Activated T-helper 1 cell treated with anti-CD3 and anti-CD28 coated beads, Interleukin-12 subunit alpha, Interleukin-12 subunit beta, Interleukin-2, Interleukin-4 antibody, amounts not matched to agents 30 ng/mL and 10 ng/mL and 1 ng/mL, durations not matched to agents 14 hours and 24 hours and 36 hours (primary cell): ENCODE data around the gene TAF4B. TPM values are rescaled to one million over a fixed set of nuclear protein-coding genes. Genes with fewer than 3 reads are reported as not detected.
"Not testable (repeated sequence)": the region's sequence is repeated elsewhere in the genome, so short reads cannot be mapped to it uniquely, and the experiment has no call there.

Experiments used
- DNase-seq: peaks from one replicate; pipeline ENCODE4 v3.0.0; 2021; ENCODE audit warnings: low spot score
- H3K27ac Mint-ChIP-seq: one replicate; pipeline ENCODE4 v1.8.0; 2021; ENCODE audit warnings: mild to moderate bottlenecking, mixed read lengths
- H3K27me3 Mint-ChIP-seq: one replicate; pipeline ENCODE4 v1.8.0; 2022; ENCODE audit warnings: mild to moderate bottlenecking, moderate library complexity, mixed read lengths; ENCODE audit not compliant: insufficient read depth
- H3K36me3 Mint-ChIP-seq: one replicate; pipeline ENCODE4 v1.8.0; 2021; ENCODE audit warnings: low read depth, mixed read lengths
- H3K4me1 Mint-ChIP-seq: one replicate; pipeline ENCODE4 v1.8.0; 2021; ENCODE audit warnings: low read depth, mixed read lengths
- H3K4me3 Mint-ChIP-seq: one replicate; pipeline ENCODE4 v1.8.0; 2021; ENCODE audit warnings: mild to moderate bottlenecking, moderate library complexity, mixed read lengths
- H3K9me3 Mint-ChIP-seq: one replicate; pipeline ENCODE4 v1.8.0; 2021; ENCODE audit warnings: mixed read lengths
- intact Hi-C: fragments of 100-400 bp; cut with micrococcal nuclease; formaldehyde crosslinking; loops from one replicate; pipeline ENCODE4 v1.15.1; 2024
- total RNA-seq: library from RNA; stranded (reverse); gene quantifications from 2 replicates; pipeline ENCODE4 v1.2.3, GENCODE V29; 2022

Gene TAF4B
- total RNA-seq, 1 donor from 2014 or later, result 17.0 TPM

DNA sequence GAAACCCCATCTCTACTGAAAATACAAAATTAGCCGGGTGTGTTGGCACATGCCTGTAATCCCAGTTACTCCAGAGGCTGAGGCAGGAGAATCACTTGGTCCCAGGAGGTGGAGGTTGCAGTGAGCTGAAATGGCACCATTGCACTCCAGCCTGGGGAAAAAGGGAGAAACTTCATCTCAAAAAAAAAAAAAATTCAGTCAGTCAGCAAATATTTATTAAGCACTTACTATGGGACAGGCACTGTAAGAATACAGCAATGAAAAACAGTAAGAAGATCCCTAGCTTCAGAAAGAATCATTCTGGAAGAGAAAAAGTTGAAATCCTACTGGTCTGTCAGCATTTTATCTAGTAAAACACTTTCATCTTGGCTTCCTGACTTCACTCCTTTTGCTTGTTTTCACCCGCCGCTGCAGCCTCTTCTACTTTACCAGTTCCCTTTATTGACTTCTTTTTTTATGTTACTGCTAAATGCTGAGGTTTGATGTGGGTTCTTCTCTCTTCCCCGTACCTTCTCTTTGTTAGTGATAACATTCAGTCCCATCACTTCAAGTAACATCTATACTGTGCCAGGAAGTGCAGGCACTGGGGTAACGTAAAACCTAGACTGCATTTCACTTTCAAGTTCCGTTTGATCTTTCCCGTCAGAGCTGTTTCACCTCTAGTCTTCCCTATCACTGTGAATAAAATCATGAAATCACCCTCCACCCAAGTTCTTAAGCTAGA is 10.8 kb upstream of the TAF4B start:
- DNase-seq, result peak; percentile 30
- intact Hi-C loops, result loop anchor here (1.0 kb wide), 2 partner anchors 11 to 125 kb away; partner anchors contain the start of genes SS18 and TAF4B
- peaks cover 4% of the 10 kb centered on the region for H3K27me3 Mint-ChIP-seq
- H3K4me1 Mint-ChIP-seq, result peaks cover 25% of the 10 kb centered on the region
- no peaks in the 10 kb centered on the region for H3K9me3 Mint-ChIP-seq
- H3K27ac Mint-ChIP-seq, result peak overlapping the region; percentile 80
- peak overlapping the region; percentile 67 for H3K4me3 Mint-ChIP-seq
- no peaks in the 10 kb centered on the region for H3K36me3 Mint-ChIP-seq

- Mint-ChIP-seq H3K9me3 (no peaks in the 10 kb centered on the region), H3K4me1 (peaks cover 35% of the 10 kb centered on the region), H3K27ac (no peak overlapping the region), H3K36me3 (no peaks in the 10 kb centered on the region), H3K4me3 (peak overlapping the region; percentile 90), H3K27me3 (peaks cover 3% of the 10 kb centered on the region)
- DNase-seq, result no peak
- intact Hi-C loops, result loop anchor here (5.0 kb wide), 1 partner anchor 322 kb away; the partner anchor contains the start of gene KCTD1
These were observed 1.1 kb upstream of the TAF4B start for GRCh38 chr18:26225022-26225693.

- Mint-ChIP-seq H3K9me3 (no peaks in the 10 kb centered on the region), H3K36me3 (no peaks in the 10 kb centered on the region), H3K4me3 (peak overlapping the region; percentile 90), H3K4me1 (peaks cover 42% of the 10 kb centered on the region), H3K27ac (peak overlapping the region; percentile 93), H3K27me3 (peaks cover 3% of the 10 kb centered on the region)
- no peak for DNase-seq
- intact Hi-C loops, result loop anchor here (1.0 to 5.0 kb wide), 5 partner anchors 11 to 321 kb away; partner anchors contain the start of genes KCTD1 and SS18
These were observed 373 bp upstream of the TAF4B start for GRCh38 chr18:26225915-26226228.

GRCh38 chr18:26227051-26227670 is 916 bp downstream of the TAF4B start:
- no peak for DNase-seq
- intact Hi-C loops, result loop anchor here (2.0 to 5.0 kb wide), 2 partner anchors 306 to 320 kb away; partner anchors contain the start of gene KCTD1
- no peaks in the 10 kb centered on the region for H3K9me3 Mint-ChIP-seq
- H3K4me1 Mint-ChIP-seq, result peaks cover 42% of the 10 kb centered on the region
- H3K4me3 Mint-ChIP-seq, result peak overlapping the region; percentile 94
- H3K27me3 Mint-ChIP-seq, result no peaks in the 10 kb centered on the region
- H3K36me3 Mint-ChIP-seq, result peaks cover 3% of the 10 kb centered on the region
- peak overlapping the region; percentile 91 for H3K27ac Mint-ChIP-seq

DNA sequence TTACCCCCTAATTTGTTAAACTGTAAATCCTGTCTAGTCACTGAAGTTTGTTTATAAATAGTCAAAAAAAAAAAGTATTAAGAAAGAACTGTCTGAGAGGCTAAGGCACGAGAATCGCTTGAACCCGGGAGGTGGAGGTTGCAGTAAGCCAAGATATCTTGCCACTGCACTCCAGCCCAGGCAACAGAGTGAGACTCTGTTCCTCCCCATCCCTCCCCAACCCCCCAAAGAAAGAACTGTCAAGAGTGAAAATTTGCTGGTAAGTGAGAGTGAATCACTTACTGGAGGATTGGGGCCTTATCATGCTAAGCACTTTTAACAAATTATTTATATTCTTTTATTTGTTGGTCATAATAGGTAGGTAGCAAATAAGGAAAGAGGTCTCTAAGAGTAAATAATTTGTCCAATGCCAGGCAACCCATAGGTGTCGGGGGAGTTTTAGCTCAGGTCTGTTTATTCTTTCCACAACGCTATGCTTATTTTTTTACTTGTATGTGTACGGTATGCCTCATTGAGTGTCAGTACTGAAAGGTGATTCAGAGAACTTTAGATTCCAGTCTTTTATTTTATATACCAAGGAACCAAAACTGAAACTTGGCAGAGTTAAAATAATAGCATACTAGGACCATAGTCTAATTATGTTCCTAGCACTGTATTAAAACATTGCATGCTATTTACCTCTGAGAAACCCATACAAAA is 2.5 kb downstream of the TAF4B start:
- Mint-ChIP-seq H3K27ac (peak overlapping the region; percentile 13), H3K27me3 (no peaks in the 10 kb centered on the region), H3K4me1 (peaks cover 42% of the 10 kb centered on the region), H3K36me3 (peaks cover 5% of the 10 kb centered on the region), H3K4me3 (peak overlapping the region; percentile 51), H3K9me3 (no peaks in the 10 kb centered on the region)
- no peak for DNase-seq
- intact Hi-C loops, result loop anchor here (5.0 kb wide), 1 partner anchor 319 kb away; the partner anchor contains the start of gene KCTD1

DNA sequence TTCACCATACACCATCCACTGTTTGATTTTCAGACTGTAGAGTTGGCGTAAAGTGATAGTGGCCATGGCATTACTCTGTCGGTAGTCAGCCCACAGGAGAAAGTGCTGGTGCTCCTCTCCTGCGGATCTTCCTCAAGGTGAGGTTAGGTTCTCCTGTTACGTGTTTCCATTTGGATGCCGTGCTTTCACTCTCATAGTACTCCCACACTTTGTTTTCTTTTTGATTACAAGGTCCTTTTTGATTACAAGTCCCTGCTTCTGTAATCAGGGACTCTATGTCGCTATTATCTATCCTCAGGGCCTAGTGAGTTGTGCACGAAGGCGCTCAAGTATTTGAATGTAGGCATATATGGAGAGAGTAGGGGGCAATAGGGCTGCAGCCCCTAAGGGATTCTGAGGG is 4.3 kb downstream of the TAF4B start:
- H3K4me1 Mint-ChIP-seq, result peaks cover 42% of the 10 kb centered on the region
- DNase-seq, result no peak
- intact Hi-C loops, result no loop called here
- no peaks in the 10 kb centered on the region for H3K9me3 Mint-ChIP-seq
- H3K36me3 Mint-ChIP-seq, result peaks cover 7% of the 10 kb centered on the region
- H3K27ac Mint-ChIP-seq, result no peak overlapping the region
- no peaks in the 10 kb centered on the region for H3K27me3 Mint-ChIP-seq
- H3K4me3 Mint-ChIP-seq, result no peak overlapping the region

DNA sequence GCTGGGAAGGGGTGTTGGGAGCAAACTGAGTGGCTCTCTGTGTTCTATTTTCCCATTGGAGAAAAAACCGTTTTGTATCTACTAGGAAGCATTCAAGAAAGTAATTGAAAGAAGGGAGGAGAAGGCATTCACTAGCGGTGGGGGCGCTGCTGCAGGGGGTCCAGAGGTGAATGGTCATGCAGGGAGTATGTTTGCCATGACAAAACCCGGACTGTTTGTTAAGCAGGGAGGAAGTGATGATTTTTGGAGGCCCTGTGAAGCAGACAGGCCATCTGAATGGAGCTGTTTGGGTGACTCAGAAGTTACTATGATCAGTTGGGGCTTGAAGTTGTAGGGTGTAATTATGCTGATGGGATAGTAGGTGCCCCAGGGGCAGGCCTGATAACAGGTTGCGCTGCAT is 7.0 kb downstream of the TAF4B start:
- Mint-ChIP-seq H3K9me3 (no peaks in the 10 kb centered on the region), H3K27me3 (no peaks in the 10 kb centered on the region), H3K4me3 (no peak overlapping the region), H3K27ac (no peak overlapping the region), H3K4me1 (peaks cover 29% of the 10 kb centered on the region), H3K36me3 (peaks cover 7% of the 10 kb centered on the region)
- no peak for DNase-seq
- intact Hi-C loops, result no loop called here

DNA sequence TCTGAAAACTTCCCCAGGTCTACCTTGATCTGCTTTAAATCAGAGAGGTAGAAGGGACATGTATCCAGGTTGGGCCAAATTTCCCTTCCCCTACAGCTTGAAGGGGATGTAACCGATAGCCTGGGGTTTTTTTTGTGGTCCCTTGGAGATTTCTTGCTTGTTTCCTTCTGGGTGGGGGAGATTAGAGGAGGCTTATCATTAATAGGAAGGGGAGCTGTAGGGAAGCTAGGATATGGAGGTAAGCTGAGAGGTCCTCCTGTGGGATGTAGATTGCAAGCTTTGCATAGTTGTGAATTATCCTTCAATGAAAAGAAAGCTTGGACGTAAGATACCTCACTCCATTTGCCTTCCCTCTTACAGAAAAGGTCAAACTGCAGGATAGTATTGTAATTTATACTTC is 11.1 kb downstream of the TAF4B start:
- H3K36me3 Mint-ChIP-seq, intact Hi-C loops, DNase-seq, H3K27ac Mint-ChIP-seq, H3K4me1 Mint-ChIP-seq, H3K4me3 Mint-ChIP-seq, H3K27me3 Mint-ChIP-seq: not testable (repeated sequence)
- H3K9me3 Mint-ChIP-seq, result peaks cover 18% of the 10 kb centered on the region

- DNase-seq, intact Hi-C loops, H3K27me3 Mint-ChIP-seq, H3K27ac Mint-ChIP-seq, H3K36me3 Mint-ChIP-seq, H3K4me3 Mint-ChIP-seq: not testable (repeated sequence)
- Mint-ChIP-seq H3K4me1 (peaks cover 15% of the 10 kb centered on the region), H3K9me3 (peaks cover 29% of the 10 kb centered on the region)
These were observed 12.5 kb downstream of the TAF4B start for GRCh38 chr18:26238718-26239117.

DNA sequence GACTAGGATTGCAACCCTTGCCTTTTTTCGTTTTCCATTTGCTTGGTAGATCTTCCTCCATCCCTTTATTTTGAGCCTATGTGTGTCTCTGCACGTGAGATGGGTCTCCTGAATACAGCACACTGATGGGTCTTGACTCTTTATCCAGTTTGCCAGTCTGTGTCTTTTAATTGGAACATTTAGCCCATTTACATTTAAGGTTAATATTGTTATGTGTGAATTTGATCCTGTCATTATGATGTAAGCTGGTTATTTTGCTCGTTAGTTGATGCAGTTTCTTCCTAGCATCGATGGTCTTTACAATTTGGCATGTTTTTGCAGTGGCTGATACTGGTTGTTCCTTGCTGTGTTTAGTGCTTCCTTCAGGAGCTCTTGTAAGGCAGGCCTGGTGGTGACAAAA is 16.1 kb downstream of the TAF4B start:
- H3K36me3 Mint-ChIP-seq, H3K4me3 Mint-ChIP-seq, intact Hi-C loops, DNase-seq, H3K27me3 Mint-ChIP-seq, H3K4me1 Mint-ChIP-seq, H3K27ac Mint-ChIP-seq: not testable (repeated sequence)
- H3K9me3 Mint-ChIP-seq, result peaks cover 38% of the 10 kb centered on the region

GRCh38 chr18:26245434-26245833 is 19.2 kb downstream of the TAF4B start:
- H3K9me3 Mint-ChIP-seq, result peaks cover 38% of the 10 kb centered on the region
- H3K4me3 Mint-ChIP-seq, H3K27ac Mint-ChIP-seq, intact Hi-C loops, DNase-seq, H3K36me3 Mint-ChIP-seq, H3K27me3 Mint-ChIP-seq, H3K4me1 Mint-ChIP-seq: not testable (repeated sequence)

- H3K27ac Mint-ChIP-seq, result no peak overlapping the region
- intact Hi-C loops, result no loop called here
- peaks cover under 1% of the 10 kb centered on the region for H3K9me3 Mint-ChIP-seq
- H3K4me1 Mint-ChIP-seq, result peaks cover 12% of the 10 kb centered on the region
- no peaks in the 10 kb centered on the region for H3K36me3 Mint-ChIP-seq
- no peak for DNase-seq
- no peak overlapping the region for H3K4me3 Mint-ChIP-seq
- no peaks in the 10 kb centered on the region for H3K27me3 Mint-ChIP-seq
These were observed 26.2 kb downstream of the TAF4B start for GRCh38 chr18:26252411-26252810.
